HepG2 (cell line): Measurements from ENCODE around the gene PSMG3. TPM values are rescaled to one million over a fixed set of nuclear protein-coding genes. Genes with fewer than 3 reads are reported as not detected.

ENCODE experiments used
- ARNT ChIP-seq: fragments of 450-650 bp; IDR thresholded peaks from 2 replicates; pipeline ENCODE4 v1.6.1; 2017
- DNMT1 ChIP-seq: sonication (generic); formaldehyde crosslinking; IDR thresholded peaks from 2 replicates; pipeline ENCODE4 v1.5.1; 2020; ENCODE audit warnings: mild to moderate bottlenecking, missing genetic modification reagents
- FOSL1 ChIP-seq: sonication (generic); formaldehyde crosslinking; IDR thresholded peaks from 2 replicates; pipeline ENCODE4 v1.9.0; 2021; ENCODE audit warnings: missing genetic modification reagents, borderline replicate concordance
- FOXM1 ChIP-seq: sonication (generic); formaldehyde crosslinking; IDR thresholded peaks from 2 replicates; pipeline ENCODE4 v1.5.0; 2020; ENCODE audit warnings: missing genetic modification reagents
- GLMP ChIP-seq: sonication (generic); formaldehyde crosslinking; IDR thresholded peaks from 2 replicates; pipeline ENCODE4 v1.9.0; 2021; ENCODE audit warnings: missing genetic modification reagents, mild to moderate bottlenecking, borderline replicate concordance
- KAT7 ChIP-seq: IDR thresholded peaks from 2 replicates; pipeline ENCODE4 v1.6.1; 2018; ENCODE audit warnings: borderline replicate concordance, missing compliant biosample characterization
- MED13 ChIP-seq: sonication (generic); formaldehyde crosslinking; IDR thresholded peaks from 2 replicates; pipeline ENCODE4 v1.5.0; 2020; ENCODE audit warnings: missing genetic modification reagents
- NFYC ChIP-seq: IDR thresholded peaks from 2 replicates; pipeline ENCODE4 v1.6.1; 2016; ENCODE audit warnings: missing genetic modification reagents, missing compliant biosample characterization
- RAD51 ChIP-seq: fragments of 450-650 bp; IDR thresholded peaks from 2 replicates; pipeline ENCODE4 v1.6.1; 2016; ENCODE audit warnings: borderline replicate concordance
- SRSF9 ChIP-seq: fragments of 200-400 bp; formaldehyde crosslinking; IDR thresholded peaks from 2 replicates; pipeline ENCODE4 v1.6.1; 2018; ENCODE audit warnings: borderline replicate concordance, mild to moderate bottlenecking, low read depth, low read length; ENCODE audit not compliant: insufficient read depth, poor library complexity, severe bottlenecking
- TRIM24 ChIP-seq: sonication (generic); formaldehyde crosslinking; IDR thresholded peaks from 2 replicates; pipeline ENCODE4 v1.8.0; 2022; ENCODE audit warnings: mild to moderate bottlenecking, missing genetic modification reagents
- U2AF2 ChIP-seq: fragments of 200-400 bp; formaldehyde crosslinking; IDR thresholded peaks from 2 replicates; pipeline ENCODE4 v1.6.1; 2017; ENCODE audit warnings: low read depth, mild to moderate bottlenecking, low read length
- UBTF ChIP-seq: sonication (generic); formaldehyde crosslinking; IDR thresholded peaks from 2 replicates; pipeline ENCODE4 v1.4.0; 2020; ENCODE audit warnings: mild to moderate bottlenecking, missing genetic modification reagents
- ZFP36L2 ChIP-seq: sonication (generic); formaldehyde crosslinking; IDR thresholded peaks from 2 replicates; pipeline ENCODE4 v1.4.0; 2020; ENCODE audit warnings: missing genetic modification reagents
- ZFP62 ChIP-seq: sonication (generic); formaldehyde crosslinking; IDR thresholded peaks from 2 replicates; pipeline ENCODE4 v1.4.0; 2020; ENCODE audit warnings: missing genetic modification reagents
- ZKSCAN1 ChIP-seq: fragments of 150-350 bp; IDR thresholded peaks from 2 replicates; pipeline ENCODE4 v1.6.1; 2014; ENCODE audit warnings: low read length
- ZKSCAN5 ChIP-seq: sonication (generic); formaldehyde crosslinking; IDR thresholded peaks from 2 replicates; pipeline ENCODE4 v1.5.1; 2020; ENCODE audit warnings: mild to moderate bottlenecking, missing genetic modification reagents
- ZNF329 ChIP-seq: sonication (generic); formaldehyde crosslinking; IDR thresholded peaks from 2 replicates; pipeline ENCODE4 v1.9.0; 2021; ENCODE audit warnings: low read depth, mild to moderate bottlenecking, missing genetic modification reagents
- ZNF432 ChIP-seq: sonication (generic); formaldehyde crosslinking; IDR thresholded peaks from 2 replicates; pipeline ENCODE4 v1.5.0; 2020; ENCODE audit warnings: missing genetic modification reagents, mild to moderate bottlenecking, borderline replicate concordance
- ZNF446 ChIP-seq: sonication (generic); formaldehyde crosslinking; IDR thresholded peaks from 2 replicates; pipeline ENCODE4 v1.5.0; 2020; ENCODE audit warnings: mild to moderate bottlenecking, missing genetic modification reagents
- ZNF510 ChIP-seq: sonication (generic); formaldehyde crosslinking; IDR thresholded peaks from 2 replicates; pipeline ENCODE4 v1.4.0; 2020; ENCODE audit warnings: low read depth, mild to moderate bottlenecking, missing genetic modification reagents
- ZNF574 ChIP-seq: sonication (generic); formaldehyde crosslinking; IDR thresholded peaks from 2 replicates; pipeline ENCODE4 v1.4.0; 2020; ENCODE audit warnings: missing genetic modification reagents
- ZNF577 ChIP-seq: sonication (generic); formaldehyde crosslinking; IDR thresholded peaks from 2 replicates; pipeline ENCODE4 v1.4.0; 2020; ENCODE audit warnings: mild to moderate bottlenecking, low read depth, missing genetic modification reagents, borderline replicate concordance
- ZNF784 ChIP-seq: sonication (generic); formaldehyde crosslinking; IDR thresholded peaks from 2 replicates; pipeline ENCODE4 v1.5.1; 2020; ENCODE audit warnings: missing genetic modification reagents, mild to moderate bottlenecking, borderline replicate concordance
- polyA plus RNA-seq, 8 experiments: library from polyadenylated mRNA; depleted of rRNA in 3 of 8; stranded (reverse) in 7 of 8; unstranded in 1 of 8; fragments of >200 nt; fragmentation: Illumina TruSeq in 4 of 8; extraction: Trizol in 4 of 8; gene quantifications; 2 replicates each; pipeline versions ENCODE4 v1.2.1 to v1.2.3, GENCODE V29; 2011 to 2016; ENCODE audit warnings: low read depth in 4 of 8, missing spikeins in 1 of 8, mixed read lengths in 1 of 8; ENCODE audit not compliant: insufficient read depth in 1 of 8
- total RNA-seq, 5 experiments: library from RNA; depleted of rRNA; stranded (reverse); fragments of >200 nt; fragmentation: Illumina TruSeq; extraction: Trizol; gene quantifications; 2 replicates each; pipeline ENCODE4 v1.2.3, GENCODE V29; 2016; ENCODE audit warnings: low read depth in 1 of 5

PSMG3 gene
- total and polyA plus RNA-seq, 2 of the 13 experiments (the other 11 are each of a cell fraction or from before 2014, with no cell fraction given), result 29.6 to 48.4 TPM

- TF ChIP-seq GLMP (CRISPR knock-in tag) (no peak), ARNT (no peak), U2AF2 (no peak), TRIM24 (no peak), ZKSCAN1 (no peak), ZNF574 (CRISPR knock-in tag) (peak; percentile 92), ZNF446 (CRISPR knock-in tag) (peak; percentile 88; the same call in 1 of the 2 replicates), ZKSCAN5 (CRISPR knock-in tag) (no peak), MED13 (CRISPR knock-in tag) (no peak; the same call in 1 of the 2 replicates), ZFP62 (CRISPR knock-in tag) (no peak), NFYC (CRISPR knock-in tag) (no peak), UBTF (CRISPR knock-in tag) (peak; percentile 86), ZNF577 (CRISPR knock-in tag) (no peak), ZNF329 (CRISPR knock-in tag) (no peak), KAT7 (CRISPR knock-in tag) (no peak), SRSF9 (no peak), ZNF510 (CRISPR knock-in tag) (no peak), FOSL1 (CRISPR knock-in tag) (peak; percentile 43; the same call in 1 of the 2 replicates), ZNF784 (CRISPR knock-in tag) (0 out of 2 replicates have a peak, but pooled peaks have one; percentile 44), ZFP36L2 (CRISPR knock-in tag) (no peak), FOXM1 (CRISPR knock-in tag) (peak; percentile 31; the same call in 1 of the 2 replicates), DNMT1 (CRISPR knock-in tag) (no peak), ZNF432 (CRISPR knock-in tag) (no peak), RAD51 (no peak)
Measured at GRCh38 chr7:1555813-1556543, 13.9 kb downstream of the PSMG3 start, which contains the start of gene TMEM184A (continued).
